Panc1 (cell line): ENCODE measurements around the gene KDM5A. TPM values are rescaled to one million over a fixed set of nuclear protein-coding genes. Genes with fewer than 3 reads are reported as not detected.

Experiments used
- ATAC-seq: fragments of 200-7000 bp; cut with Tn5 transposase; 2 replicates; pipeline ENCODE4 v1.9.1; 2020; ENCODE audit warnings: mild to moderate bottlenecking, moderate library complexity
- BruUV-seq: library from RNA; stranded (reverse); fragments of 400-500 nt; replicated peaks from 2 replicates; lab custom pipeline; 2021; lab: Mats Ljungman, UMichigan
- CTCF ChIA-PET: fragments of 300-600 bp; sonication (Branson Sonifier 250); formaldehyde crosslinking; loops from one replicate; lab custom pipeline; 2022; ENCODE audit warnings: antibody characterized with exemption; lab: Charles Lee
- POLR2A ChIA-PET: fragments of 300-600 bp; sonication (Branson Sonifier 250); formaldehyde crosslinking; loops from one replicate; lab custom pipeline; 2022; ENCODE audit warnings: antibody characterized with exemption; lab: Charles Lee
- DNase-seq: peaks from one replicate; pipeline ENCODE4 v3.0.0-alpha.2; 2010; ENCODE audit warnings: low read depth, low spot score
- H3K27ac ChIP-seq: 2 replicates; pipeline ENCODE4 v1.5.1; 2011; ENCODE audit warnings: mild to moderate bottlenecking, low read length, inconsistent platforms
- H3K27me3 ChIP-seq: fragments of 200-500 bp; sonication (Bioruptor generic); 2 replicates; pipeline ENCODE4 v1.6.0; 2014; ENCODE audit warnings: low read length, inconsistent platforms; ENCODE audit not compliant: control insufficient read depth, insufficient read depth
- H3K36me3 ChIP-seq: fragments of 200-500 bp; sonication (Bioruptor generic); 2 replicates; pipeline ENCODE4 v1.5.1; 2014; ENCODE audit warnings: inconsistent platforms, mild to moderate bottlenecking, low read length, moderate library complexity; ENCODE audit not compliant: control insufficient read depth, insufficient read depth
- H3K4me1 ChIP-seq: 2 replicates; pipeline ENCODE4 v1.5.1; 2011; ENCODE audit warnings: inconsistent platforms, mild to moderate bottlenecking, low read length, moderate library complexity; ENCODE audit not compliant: control insufficient read depth, insufficient read depth
- H3K4me3 ChIP-seq, 2 experiments: 2 replicates each; pipeline ENCODE4 v1.5.1; 2011 to 2012; ENCODE audit warnings: low read depth in 2 of 2, low read length in 2 of 2, mild to moderate bottlenecking in 2 of 2, inconsistent platforms in 1 of 2, moderate library complexity in 1 of 2
- H3K9me3 ChIP-seq: fragments of 200-500 bp; sonication (Bioruptor generic); 2 replicates; pipeline ENCODE4 v1.5.1; 2014; ENCODE audit warnings: low read depth, mild to moderate bottlenecking, inconsistent platforms, low read length, moderate library complexity; ENCODE audit not compliant: control insufficient read depth, insufficient read depth
- POLR2AphosphoS5 ChIP-seq: IDR thresholded peaks from 2 replicates; pipeline ENCODE4 v1.6.1; 2012; ENCODE audit warnings: mild to moderate bottlenecking, low read depth, low read length, moderate library complexity
- SIN3A ChIP-seq: IDR thresholded peaks from 2 replicates; pipeline ENCODE4 v1.6.1; 2012; ENCODE audit warnings: low read depth, mild to moderate bottlenecking, low read length, moderate library complexity, borderline replicate concordance; ENCODE audit not compliant: insufficient read depth
- TCF7L2 ChIP-seq: IDR thresholded peaks from 2 replicates; pipeline ENCODE4 v1.6.1; 2011; ENCODE audit warnings: mild to moderate bottlenecking, low read depth, low read length, inconsistent platforms
- in situ Hi-C: cut with HindIII; loops from 2 replicates; pipeline ENCODE4 v1.10.0; 2016; ENCODE audit warnings: low sequenced_read_pairs, low pct_unique_long_range_greater_than_20kb
- intact Hi-C: fragments of 100-400 bp; cut with micrococcal nuclease; formaldehyde crosslinking; loops from one replicate; pipeline ENCODE4 v1.10.0; 2022; ENCODE audit not compliant: unreplicated experiment
- total RNA-seq: library from RNA; stranded (reverse); gene quantifications from one replicate; pipeline ENCODE4 v1.2.1, GENCODE V29; 2021; ENCODE audit not compliant: unreplicated experiment
- TF ChIP-seq, protein P1 (sequence below): fragments of 450-650 bp; IDR thresholded peaks from 2 replicates; pipeline ENCODE4 v1.5.1; 2017; ENCODE audit warnings: mild to moderate bottlenecking
- TF ChIP-seq, protein P2 (sequence below), 2 experiments: IDR thresholded peaks; 2 replicates each; pipeline ENCODE4 v1.6.1; 2011 to 2012; ENCODE audit warnings: low read depth in 2 of 2, control low read depth in 1 of 2, low read length in 1 of 2, mild to moderate bottlenecking in 1 of 2, moderate library complexity in 1 of 2; ENCODE audit not compliant: insufficient read depth in 1 of 2

KDM5A gene
- total RNA-seq, 1 experiment from 2014 or later, result 49.0 TPM

DNA sequence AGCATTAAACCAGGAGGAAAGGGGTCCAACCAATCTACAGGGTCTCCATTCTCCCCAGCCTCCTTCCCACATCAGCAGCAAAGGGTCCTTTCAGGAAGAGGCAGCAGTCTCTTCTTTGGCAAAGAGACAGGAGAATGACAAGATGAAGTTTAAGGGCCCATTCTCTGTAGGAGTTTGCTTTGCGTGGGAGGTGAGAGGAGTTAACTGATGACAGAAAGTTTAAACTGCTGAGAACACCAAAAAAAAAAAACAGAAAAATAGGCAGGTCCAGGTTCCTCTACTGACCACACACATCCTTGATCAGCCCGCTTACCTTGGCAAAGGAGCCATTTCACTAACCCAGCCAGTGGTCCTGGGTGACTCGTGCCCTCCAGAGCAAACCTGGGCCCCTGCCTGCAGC, 132.2 kb downstream of the KDM5A start:
- Histone ChIP-seq H3K36me3 (no peaks in the 10 kb centered on the region), H3K4me1 (no peaks in the 10 kb centered on the region), H3K4me3 (no peak overlapping the region), H3K27me3 (peaks cover 4% of the 10 kb centered on the region), H3K9me3 (no peaks in the 10 kb centered on the region), H3K27ac (no peak overlapping the region)
- in situ Hi-C loops, result no loop called here
- ChIA-PET CTCF (no interaction called here), POLR2A (no interaction called here)
- TF ChIP-seq, protein P1, sequence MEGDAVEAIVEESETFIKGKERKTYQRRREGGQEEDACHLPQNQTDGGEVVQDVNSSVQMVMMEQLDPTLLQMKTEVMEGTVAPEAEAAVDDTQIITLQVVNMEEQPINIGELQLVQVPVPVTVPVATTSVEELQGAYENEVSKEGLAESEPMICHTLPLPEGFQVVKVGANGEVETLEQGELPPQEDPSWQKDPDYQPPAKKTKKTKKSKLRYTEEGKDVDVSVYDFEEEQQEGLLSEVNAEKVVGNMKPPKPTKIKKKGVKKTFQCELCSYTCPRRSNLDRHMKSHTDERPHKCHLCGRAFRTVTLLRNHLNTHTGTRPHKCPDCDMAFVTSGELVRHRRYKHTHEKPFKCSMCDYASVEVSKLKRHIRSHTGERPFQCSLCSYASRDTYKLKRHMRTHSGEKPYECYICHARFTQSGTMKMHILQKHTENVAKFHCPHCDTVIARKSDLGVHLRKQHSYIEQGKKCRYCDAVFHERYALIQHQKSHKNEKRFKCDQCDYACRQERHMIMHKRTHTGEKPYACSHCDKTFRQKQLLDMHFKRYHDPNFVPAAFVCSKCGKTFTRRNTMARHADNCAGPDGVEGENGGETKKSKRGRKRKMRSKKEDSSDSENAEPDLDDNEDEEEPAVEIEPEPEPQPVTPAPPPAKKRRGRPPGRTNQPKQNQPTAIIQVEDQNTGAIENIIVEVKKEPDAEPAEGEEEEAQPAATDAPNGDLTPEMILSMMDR, result no peak
- TF ChIP-seq POLR2AphosphoS5 (no peak), TCF7L2 (no peak), SIN3A (no peak)
- TF ChIP-seq, protein P2, sequence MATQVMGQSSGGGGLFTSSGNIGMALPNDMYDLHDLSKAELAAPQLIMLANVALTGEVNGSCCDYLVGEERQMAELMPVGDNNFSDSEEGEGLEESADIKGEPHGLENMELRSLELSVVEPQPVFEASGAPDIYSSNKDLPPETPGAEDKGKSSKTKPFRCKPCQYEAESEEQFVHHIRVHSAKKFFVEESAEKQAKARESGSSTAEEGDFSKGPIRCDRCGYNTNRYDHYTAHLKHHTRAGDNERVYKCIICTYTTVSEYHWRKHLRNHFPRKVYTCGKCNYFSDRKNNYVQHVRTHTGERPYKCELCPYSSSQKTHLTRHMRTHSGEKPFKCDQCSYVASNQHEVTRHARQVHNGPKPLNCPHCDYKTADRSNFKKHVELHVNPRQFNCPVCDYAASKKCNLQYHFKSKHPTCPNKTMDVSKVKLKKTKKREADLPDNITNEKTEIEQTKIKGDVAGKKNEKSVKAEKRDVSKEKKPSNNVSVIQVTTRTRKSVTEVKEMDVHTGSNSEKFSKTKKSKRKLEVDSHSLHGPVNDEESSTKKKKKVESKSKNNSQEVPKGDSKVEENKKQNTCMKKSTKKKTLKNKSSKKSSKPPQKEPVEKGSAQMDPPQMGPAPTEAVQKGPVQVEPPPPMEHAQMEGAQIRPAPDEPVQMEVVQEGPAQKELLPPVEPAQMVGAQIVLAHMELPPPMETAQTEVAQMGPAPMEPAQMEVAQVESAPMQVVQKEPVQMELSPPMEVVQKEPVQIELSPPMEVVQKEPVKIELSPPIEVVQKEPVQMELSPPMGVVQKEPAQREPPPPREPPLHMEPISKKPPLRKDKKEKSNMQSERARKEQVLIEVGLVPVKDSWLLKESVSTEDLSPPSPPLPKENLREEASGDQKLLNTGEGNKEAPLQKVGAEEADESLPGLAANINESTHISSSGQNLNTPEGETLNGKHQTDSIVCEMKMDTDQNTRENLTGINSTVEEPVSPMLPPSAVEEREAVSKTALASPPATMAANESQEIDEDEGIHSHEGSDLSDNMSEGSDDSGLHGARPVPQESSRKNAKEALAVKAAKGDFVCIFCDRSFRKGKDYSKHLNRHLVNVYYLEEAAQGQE (IDR thresholded peaks at IDR 0.05; ENCODE audit: insufficient read depth in 1 of 2, low read depth in 2 of 2, low read length in 1 of 2), result no peak
- no TSS peak for BruUV-seq
- ATAC-seq (no peak), DNase-seq (no peak)
- intact Hi-C loops, result no loop called here

DNA sequence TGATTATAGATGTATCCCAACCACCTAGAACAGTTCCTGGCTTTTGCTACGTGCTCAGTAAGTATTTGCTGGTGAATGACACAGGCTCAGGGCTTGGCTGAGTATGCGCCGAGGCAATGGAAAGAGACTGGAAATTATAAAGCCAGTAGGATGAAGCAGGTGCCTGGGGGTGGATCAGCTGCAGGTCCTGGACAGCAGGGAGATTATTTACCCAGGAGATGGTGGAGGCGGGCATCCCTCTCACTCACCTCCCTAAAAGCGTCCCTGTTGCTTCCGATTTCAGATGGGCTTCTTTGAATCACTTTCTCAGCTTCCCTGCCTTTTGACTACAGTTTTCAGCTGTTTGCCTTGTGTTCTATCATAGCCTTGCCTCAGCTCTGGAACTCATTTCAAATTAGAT, 132.9 kb downstream of the KDM5A start:
- BruUV-seq, result no TSS peak
- in situ Hi-C loops, result no loop called here
- H3K4me1 ChIP-seq, result no peaks in the 10 kb centered on the region
- no peak for ATAC-seq
- ChIA-PET POLR2A (no interaction called here), CTCF (no interaction called here)
- H3K9me3 ChIP-seq, result no peaks in the 10 kb centered on the region
- intact Hi-C loops, result no loop called here
- no peaks in the 10 kb centered on the region for H3K36me3 ChIP-seq
- TF ChIP-seq, protein P1, result no peak
- TF ChIP-seq, protein P2 (IDR thresholded peaks at IDR 0.05; ENCODE audit: insufficient read depth in 1 of 2, low read depth in 2 of 2, low read length in 1 of 2), result no peak
- no peak for DNase-seq
- no peak overlapping the region for H3K27ac ChIP-seq
- H3K27me3 ChIP-seq, result peaks cover 4% of the 10 kb centered on the region
- no peak overlapping the region for H3K4me3 ChIP-seq
